ENCODE results near the gene HNMT.
A peak's percentile ranks its signal among the peaks of the same experiment; 100 is the strongest.
"Not testable (repeated sequence)": the region's sequence is repeated elsewhere in the genome, so short reads cannot be mapped to it uniquely, and the experiment has no call there.

HNMT gene

GRCh38 chr2:137946227-137946626, 18.0 kb upstream of the HNMT start:
- DNase-seq (ENCODE audit: low spot score) = no peak

GRCh38 chr2:137947032-137947727, 17.1 kb upstream of the HNMT start:
- no peak for DNase-seq (ENCODE audit: low spot score)

GRCh38 chr2:137947728-137948336, 16.4 kb upstream of the HNMT start:
- DNase-seq (ENCODE audit: low spot score) = peak; percentile 63

DNA sequence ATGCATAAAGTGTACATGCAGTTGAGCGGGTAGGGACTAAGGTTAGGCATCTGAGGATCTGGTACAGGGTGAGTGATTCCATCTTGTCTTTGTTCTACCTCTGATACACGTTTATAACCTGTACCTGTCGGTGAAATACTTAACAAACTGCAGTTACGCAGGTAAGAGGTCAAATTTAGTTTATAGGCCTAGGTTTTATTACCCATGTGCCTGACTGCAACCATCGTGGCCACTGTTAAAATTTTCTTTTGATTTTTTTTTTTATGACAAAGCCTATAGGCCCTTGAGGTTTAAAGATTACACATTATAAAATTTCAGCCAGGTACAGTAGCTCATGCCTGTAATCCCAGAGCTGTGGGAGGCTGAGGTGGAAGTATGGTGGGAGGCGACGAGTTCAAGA, 15.4 kb upstream of the HNMT start:
- no peak for DNase-seq (ENCODE audit: low spot score)

GRCh38 chr2:137950238-137950637, 14.0 kb upstream of the HNMT start:
- DNase-seq (ENCODE audit: low spot score) = no peak

DNA sequence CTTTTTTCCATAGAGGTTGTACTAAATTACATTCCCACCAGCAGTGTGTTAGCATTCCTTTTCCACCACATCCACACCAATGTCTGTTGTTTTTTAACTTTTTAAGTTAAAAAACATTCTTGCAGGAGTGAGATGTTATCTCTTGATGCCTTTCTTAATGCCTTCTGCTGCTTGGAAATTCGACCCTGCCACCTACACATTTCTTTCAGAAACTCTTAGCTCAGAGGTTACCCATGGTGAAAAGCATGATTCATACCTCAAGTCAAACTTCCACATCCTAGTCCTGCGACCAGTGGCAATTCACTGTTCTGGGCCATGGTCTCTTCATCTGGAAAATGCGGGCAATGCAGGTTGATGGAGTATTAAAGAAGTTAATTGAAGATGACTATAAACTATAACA, 12.7 kb upstream of the HNMT start:
- no peak for DNase-seq (ENCODE audit: low spot score)

- DNase-seq (ENCODE audit: low spot score) = no peak
Observed at GRCh38 chr2:137952586-137953129, 11.6 kb upstream of the HNMT start.

DNA sequence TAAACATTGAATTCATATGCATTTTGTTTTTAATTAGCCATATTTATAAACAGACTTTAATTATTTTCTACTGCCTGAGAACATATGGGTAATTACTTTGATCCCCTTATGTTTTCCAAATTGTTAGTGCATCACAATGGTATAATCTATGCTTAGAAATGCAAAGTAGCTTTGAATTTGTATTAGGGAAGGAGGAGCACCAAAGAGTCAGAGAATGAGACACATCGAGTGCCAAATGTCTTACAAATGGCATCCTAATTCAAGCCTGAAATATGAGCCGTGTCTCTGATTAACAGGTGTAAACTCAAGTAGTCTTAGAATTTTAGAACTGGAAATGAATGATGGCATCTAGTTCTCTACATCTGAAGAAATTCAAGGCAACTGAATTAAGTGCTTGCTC, 8.7 kb upstream of the HNMT start:
- no peak for DNase-seq (ENCODE audit: low spot score)

GRCh38 chr2:137957033-137957432, 7.2 kb upstream of the HNMT start:
- DNase-seq (ENCODE audit: low spot score) = no peak

DNA sequence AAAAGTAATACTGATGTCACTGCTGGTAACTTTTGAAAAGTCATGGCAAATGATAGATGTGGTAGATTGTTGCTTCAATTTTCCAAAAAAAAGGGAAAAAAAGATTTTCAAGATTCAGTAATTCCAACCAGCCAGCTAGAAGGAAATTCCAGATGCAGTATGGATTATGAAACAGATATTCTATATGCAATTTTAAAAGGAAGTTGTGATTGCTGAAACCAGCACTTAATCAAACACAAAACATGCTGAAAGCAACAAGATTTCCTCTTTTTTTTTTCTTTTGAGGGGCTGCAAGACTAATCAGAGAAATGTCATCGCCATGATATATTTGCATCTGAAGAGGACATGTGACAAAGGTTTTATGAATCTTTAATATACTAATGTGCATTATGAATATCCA, 5.1 kb upstream of the HNMT start:
- no peak for DNase-seq (ENCODE audit: low spot score)

GRCh38 chr2:137960223-137960622, 4.0 kb upstream of the HNMT start:
- DNase-seq (ENCODE audit: low spot score) = no peak

DNA sequence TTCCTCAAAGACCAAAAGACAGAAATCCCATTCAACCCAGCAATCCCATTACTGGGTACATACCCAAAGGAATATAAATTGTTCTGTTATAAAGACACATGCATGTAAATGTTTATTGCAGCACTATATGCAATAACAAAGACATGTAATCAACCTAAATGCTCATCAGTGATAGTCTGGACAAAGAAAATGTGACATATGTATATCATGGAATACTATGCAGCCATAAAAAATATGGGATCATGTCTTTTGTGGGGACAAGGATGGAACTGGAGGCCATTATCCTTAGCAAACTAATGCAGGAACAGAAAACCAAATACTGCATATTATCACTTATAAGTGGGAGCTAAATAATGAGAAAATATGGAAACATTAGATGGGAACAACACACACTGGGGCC, 2.7 kb upstream of the HNMT start:
- no peak for DNase-seq (ENCODE audit: low spot score)

DNA sequence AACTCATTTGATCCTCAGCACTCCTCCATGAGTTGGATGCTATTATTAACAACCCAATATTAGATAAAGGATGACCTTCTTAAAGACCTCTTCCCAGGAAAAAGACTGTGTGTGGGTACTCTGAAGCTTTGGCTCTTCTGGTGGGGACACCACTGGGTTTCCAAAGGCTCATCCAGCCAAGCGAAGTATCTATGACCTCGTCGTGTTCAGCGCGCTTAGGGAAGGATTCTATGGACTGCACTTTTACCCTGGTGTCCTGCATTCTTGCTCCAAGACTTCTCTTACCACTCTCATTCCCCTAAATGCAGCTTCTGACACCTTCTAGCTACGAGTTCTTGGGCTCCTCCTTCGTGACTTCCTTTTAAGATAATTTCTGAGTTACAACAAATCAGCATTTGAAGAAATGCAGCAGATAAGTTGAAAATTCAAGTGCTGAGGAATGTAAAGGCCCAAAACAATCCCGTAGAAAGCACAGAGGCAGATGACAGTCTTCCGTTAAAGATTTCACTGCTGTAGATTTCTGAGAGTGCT, 673 bp upstream of the HNMT start:
- DNase-seq (ENCODE audit: low spot score) = no peak

DNA sequence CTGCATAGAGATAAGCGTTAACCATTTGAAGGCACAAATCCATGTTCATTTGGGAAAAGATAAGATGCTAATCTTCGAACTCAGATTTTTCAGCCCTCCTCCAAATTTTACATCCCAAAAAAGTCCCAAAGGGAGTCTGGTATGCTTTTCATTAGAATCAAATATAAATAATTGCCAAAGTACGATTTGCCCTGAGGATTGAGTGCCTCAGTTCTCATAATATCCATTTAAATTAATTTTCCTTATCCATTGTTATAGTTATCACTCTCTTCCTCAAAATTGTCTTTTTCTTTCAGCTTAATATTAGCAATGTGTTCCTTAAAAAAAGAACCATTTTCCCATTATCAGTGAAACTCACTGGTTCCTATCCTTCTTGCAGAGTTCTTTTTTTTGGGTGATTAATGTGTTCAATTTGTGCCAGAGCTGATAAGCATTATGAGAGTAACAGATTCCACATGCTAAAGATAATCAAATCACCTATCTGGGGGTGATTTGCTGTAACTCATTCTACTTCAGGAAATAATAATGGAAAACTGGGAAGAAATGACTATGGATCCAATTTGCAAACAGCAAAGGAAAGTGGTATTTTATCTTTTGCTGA, 686 bp downstream of the HNMT start:
- no peak for DNase-seq (ENCODE audit: low spot score)

DNA sequence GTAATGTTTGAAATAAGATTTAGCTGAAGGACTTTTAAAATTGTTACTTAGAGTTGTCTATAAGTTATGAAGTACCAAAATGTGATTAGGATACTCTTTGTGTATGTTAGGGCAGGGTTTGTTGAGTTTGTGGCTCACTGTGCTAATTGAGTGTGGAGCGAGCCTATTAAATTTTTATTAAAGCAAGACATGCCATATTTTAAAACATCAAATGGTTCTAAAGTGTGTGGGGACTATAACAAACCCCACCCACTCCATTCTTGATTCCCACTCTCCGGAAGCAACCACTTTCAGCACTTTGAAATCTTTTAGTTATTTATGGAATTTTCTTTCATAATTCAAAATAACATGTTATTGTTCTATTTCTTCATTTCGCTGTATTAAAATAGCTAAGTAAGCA, 1.8 kb downstream of the HNMT start:
- DNase-seq (ENCODE audit: low spot score) = no peak

DNA sequence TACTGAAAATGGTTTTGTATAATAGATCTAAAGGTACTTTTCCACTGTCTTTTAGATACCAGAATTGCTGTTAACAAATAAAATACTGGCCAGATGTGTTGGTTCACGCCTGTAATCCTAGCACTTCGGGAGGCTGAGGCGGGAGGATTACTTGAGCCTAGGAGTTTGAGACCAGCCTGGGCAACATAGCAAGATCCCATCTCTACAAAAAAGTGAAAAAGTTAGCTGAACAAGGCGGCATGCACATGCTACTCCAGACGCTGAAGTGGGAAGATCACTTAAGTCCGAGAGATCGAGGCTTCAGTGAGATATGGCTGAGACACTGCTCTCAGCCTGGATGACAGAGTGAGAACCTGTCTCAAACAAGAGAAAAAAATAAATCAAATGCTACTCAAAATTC, 2.8 kb downstream of the HNMT start:
- no peak for DNase-seq (ENCODE audit: low spot score)

DNA sequence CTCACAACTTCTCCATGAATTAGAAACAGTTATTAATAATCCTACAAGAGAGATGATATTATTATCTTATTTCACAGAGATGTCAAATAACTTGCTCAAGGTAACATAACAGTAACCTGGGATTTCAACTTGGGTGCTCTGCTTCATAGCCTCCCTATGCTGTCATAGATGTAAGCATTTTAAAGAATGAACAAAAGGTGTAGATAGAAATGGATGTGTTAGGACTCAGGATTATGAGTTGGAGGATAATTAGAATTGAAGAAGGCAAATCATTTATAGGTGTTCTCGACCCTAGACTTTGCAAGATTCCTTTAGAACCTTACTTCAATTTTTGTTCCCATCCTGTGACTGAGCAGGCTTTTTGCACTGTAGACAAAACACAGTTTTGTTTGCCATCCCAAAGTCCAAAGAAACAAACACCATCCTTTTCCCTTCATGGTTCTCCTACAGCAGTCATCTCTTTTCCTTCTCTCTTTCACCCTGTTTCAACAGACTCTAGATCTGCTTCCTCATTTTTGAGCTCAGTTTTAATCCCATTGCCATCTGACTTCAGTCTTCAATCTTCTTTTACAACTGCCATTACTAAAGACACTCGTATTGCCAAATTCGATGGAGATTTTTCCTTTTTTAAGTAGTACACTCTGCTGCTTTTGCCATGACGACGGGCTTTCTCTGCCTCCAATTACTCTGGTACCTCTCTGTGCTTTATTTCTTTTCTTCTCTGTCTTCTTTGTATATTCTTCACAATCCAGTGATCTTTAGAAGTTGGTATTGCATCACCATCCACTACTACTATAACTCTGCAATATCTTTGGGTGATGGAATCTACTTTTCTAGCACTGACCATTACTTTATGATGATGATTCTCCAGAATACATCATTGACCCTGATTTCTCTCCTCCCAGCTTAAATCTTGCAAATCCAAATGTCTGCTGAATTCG, 4.5 kb downstream of the HNMT start:
- no peak for DNase-seq (ENCODE audit: low spot score)

DNA sequence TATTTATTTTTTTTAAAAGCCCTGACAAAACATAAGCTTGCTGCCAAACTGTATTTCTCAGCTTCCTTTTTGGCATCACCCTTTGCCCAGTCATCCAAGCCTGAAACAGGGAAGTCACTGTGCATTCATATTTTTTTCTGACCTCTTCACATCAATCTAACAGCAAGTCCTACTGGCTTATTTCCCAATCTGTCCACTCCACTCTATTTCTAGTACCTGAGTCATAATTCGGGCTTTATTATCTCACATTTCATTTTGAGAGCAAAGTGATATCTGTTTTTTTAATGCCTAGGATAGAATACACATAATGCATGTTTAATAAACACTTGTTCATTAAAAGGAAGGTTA, 5.1 kb downstream of the HNMT start:
- DNase-seq (ENCODE audit: low spot score) = no peak

DNA sequence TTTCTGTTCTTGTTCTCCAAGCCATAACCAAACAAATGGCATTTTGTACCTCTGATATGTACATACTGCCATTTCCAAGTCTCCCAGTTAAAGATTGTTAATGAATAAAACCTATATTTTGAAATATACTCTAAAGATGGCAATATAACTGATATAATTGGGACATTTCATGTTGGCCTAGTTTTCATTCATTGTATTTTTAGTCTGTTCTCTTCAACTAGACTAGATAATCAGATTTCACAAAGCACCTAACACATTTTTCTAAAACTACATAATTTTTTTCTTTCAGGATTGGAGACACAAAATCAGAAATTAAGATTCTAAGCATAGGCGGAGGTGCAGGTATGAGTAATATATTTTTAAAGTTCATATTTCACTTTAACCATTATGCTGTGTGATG, 5.6 kb downstream of the HNMT start:
- no peak for DNase-seq (ENCODE audit: low spot score)

DNA sequence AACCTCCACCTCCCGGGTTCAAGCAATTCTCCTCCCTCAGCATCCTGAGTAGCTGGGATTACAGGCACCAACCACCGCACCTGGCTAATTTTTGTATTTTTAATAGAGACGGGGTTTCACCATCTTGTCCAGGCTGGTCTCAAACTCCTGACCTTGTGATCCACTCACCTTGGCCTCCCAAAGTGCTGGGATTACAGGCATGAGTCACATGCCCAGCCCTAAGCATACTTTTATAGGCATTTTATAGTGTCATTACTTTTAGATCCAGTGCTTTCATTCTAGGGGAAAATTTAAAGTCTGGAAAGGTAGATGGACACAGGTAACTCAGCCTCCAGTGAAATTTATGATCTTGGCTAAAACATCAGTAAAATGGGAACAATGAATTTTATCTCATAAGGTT, 7.0 kb downstream of the HNMT start:
- not testable (repeated sequence) for DNase-seq (ENCODE audit: low spot score)

- no peak for DNase-seq (ENCODE audit: low spot score)
Observed at GRCh38 chr2:137973280-137973679, 9.0 kb downstream of the HNMT start.
